Esophagus squamous epithelium (tissue), 5 donors: Measurements from ENCODE around the gene CLIC4. TPM values are rescaled to one million over a fixed set of nuclear protein-coding genes. Genes with fewer than 3 reads are reported as not detected.
A peak's percentile ranks its signal among the peaks of the same experiment; 100 is the strongest.

Source experiments
- DNase-seq: peaks from one replicate; lab custom pipeline; 2025; lab: John Stamatoyannopoulos, UW
- H3K27ac ChIP-seq, 4 donors: fragments of 200-600 bp; sonication (generic); one replicate each; pipeline ENCODE4 v1.5.1; 2016 to 2019; ENCODE audit warnings: mild to moderate bottlenecking in 1 of 4
- H3K27me3 ChIP-seq, 4 donors: fragments of 200-600 bp; sonication (generic); 1 replicate in 3 of 4; 2 replicates in 1 of 4; pipeline versions ENCODE4 v1.5.1 to v1.6.0; 2017 to 2021; ENCODE audit warnings: antibody characterized with exemption in 1 of 4
- H3K36me3 ChIP-seq, 3 donors: fragments of 200-600 bp; sonication (generic); one replicate each; pipeline ENCODE4 v1.5.1; 2016 to 2019
- H3K4me1 ChIP-seq, 3 donors: fragments of 200-600 bp; sonication (generic); one replicate each; pipeline ENCODE4 v1.5.1; 2017 to 2019
- H3K4me3 ChIP-seq, 4 donors: fragments of 200-600 bp; sonication (generic); 1 replicate in 3 of 4; 2 replicates in 1 of 4; pipeline ENCODE4 v1.5.1; 2016 to 2019; ENCODE audit warnings: mild to moderate bottlenecking in 2 of 4, moderate library complexity in 1 of 4
- H3K9me3 ChIP-seq, 3 donors: fragments of 200-600 bp; sonication (generic); one replicate each; pipeline ENCODE4 v1.5.1; 2016 to 2019
- POLR2A ChIP-seq, 4 donors: fragments of 450-650 bp; IDR thresholded peaks; one replicate each; pipeline ENCODE4 v1.6.1; 2017; ENCODE audit warnings: antibody characterized with exemption in 4 of 4, mild to moderate bottlenecking in 4 of 4, moderate library complexity in 3 of 4
- WGBS, 2 donors: methylation state at CpG; one replicate each; pipeline ENCODE4 v1.1.5; 2018; 5-methylcytosine and 5-hydroxymethylcytosine counted together
- intact Hi-C: fragments of 100-400 bp; cut with DNase I; formaldehyde crosslinking; loops from one replicate; pipeline ENCODE4 v1.15.0; 2022
- total RNA-seq, 4 donors: library from RNA; depleted of rRNA; stranded (reverse); fragments of >200 nt; gene quantifications; one replicate each; pipeline ENCODE4 v1.1.0, GENCODE V29; 2016
- TF ChIP-seq, protein P1 (sequence below), 6 experiments: fragments of 450-650 bp in 4 of 6; fragments of 200-600 bp in 2 of 6; sonication (generic) in 2 of 6; IDR thresholded peaks; one replicate each; pipeline ENCODE4 v1.5.1; 2016 to 2019; ENCODE audit warnings: antibody characterized with exemption in 6 of 6, mild to moderate bottlenecking in 4 of 6, moderate library complexity in 4 of 6
- donor health status: DM: yes; HTN: yes; CAD: no.

CLIC4 gene
- total RNA-seq, 4 donors from 2014 or later: 22.3 to 204 (median 69.0) TPM

- peaks cover 0 to 18% (median 0%) of the 10 kb centered on the region in 4 donors for H3K27me3 ChIP-seq
- H3K4me3 ChIP-seq: no peak overlapping the region
- intact Hi-C loops: loop anchor here (5.0 kb wide), 2 partner anchors 253 to 353 kb away; no protein-coding TSS in a partner anchor
- no peak for DNase-seq
- WGBS, 2 donors: 46 to 71% methylated on average over 8 to 9 of the region's 9 CpGs
- no peaks in the 10 kb centered on the region for H3K36me3 ChIP-seq
- H3K4me1 ChIP-seq: peaks cover 6 to 23% (median 9%) of the 10 kb centered on the region in 3 donors
- no peak overlapping the region for H3K27ac ChIP-seq
- TF ChIP-seq, protein P1, sequence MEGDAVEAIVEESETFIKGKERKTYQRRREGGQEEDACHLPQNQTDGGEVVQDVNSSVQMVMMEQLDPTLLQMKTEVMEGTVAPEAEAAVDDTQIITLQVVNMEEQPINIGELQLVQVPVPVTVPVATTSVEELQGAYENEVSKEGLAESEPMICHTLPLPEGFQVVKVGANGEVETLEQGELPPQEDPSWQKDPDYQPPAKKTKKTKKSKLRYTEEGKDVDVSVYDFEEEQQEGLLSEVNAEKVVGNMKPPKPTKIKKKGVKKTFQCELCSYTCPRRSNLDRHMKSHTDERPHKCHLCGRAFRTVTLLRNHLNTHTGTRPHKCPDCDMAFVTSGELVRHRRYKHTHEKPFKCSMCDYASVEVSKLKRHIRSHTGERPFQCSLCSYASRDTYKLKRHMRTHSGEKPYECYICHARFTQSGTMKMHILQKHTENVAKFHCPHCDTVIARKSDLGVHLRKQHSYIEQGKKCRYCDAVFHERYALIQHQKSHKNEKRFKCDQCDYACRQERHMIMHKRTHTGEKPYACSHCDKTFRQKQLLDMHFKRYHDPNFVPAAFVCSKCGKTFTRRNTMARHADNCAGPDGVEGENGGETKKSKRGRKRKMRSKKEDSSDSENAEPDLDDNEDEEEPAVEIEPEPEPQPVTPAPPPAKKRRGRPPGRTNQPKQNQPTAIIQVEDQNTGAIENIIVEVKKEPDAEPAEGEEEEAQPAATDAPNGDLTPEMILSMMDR (IDR thresholded peaks at IDR 0.05): peak in 3 of 6 experiments; percentile 6 to 17 (median 17)
- no peak for TF ChIP-seq POLR2A (IDR thresholded peaks at IDR 0.05)
- no peaks in the 10 kb centered on the region for H3K9me3 ChIP-seq
Observed at GRCh38 chr1:24849672-24850295, 104.5 kb downstream of the CLIC4 start.

DNA sequence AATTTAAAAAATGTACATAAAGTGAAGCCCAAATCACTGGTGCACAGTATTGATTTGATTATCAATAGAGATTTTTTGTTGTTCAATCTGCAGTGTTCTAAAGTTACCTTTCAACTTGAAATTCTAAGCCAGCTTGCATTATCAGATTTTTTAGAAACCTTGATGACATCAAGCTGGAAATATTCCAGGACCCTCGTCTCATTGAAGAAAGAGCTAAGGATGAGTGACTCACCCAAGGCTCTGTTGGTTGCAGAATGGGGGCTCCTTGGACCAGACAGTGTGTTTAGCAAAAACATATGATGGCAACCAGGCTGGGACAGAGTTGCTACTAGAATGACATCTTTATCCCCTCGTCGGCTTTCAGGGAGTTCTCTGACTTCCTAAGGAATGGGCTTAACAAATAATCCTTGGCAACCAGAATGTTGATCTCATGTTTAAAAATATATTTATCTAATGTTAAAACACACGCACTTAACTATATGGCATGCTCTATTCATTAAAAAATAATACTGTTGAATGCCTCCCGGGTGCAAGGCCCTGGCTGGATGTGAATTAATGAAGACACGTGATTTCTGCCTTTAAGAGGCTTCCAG lies 105.2 kb downstream of the CLIC4 start:
- intact Hi-C loops: no loop called here
- Histone ChIP-seq H3K27me3 (peaks cover 0 to 23% (median 0%) of the 10 kb centered on the region in 4 donors), H3K27ac (no peak overlapping the region), H3K4me3 (no peak overlapping the region), H3K4me1 (peaks cover 6 to 23% (median 9%) of the 10 kb centered on the region in 3 donors), H3K9me3 (no peaks in the 10 kb centered on the region), H3K36me3 (no peaks in the 10 kb centered on the region)
- 56 to 58% methylated on average over 6 of the region's 6 CpGs for WGBS, 2 donors
- TF ChIP-seq, protein P1 (IDR thresholded peaks at IDR 0.05): no peak
- TF ChIP-seq POLR2A (IDR thresholded peaks at IDR 0.05): no peak
- DNase-seq: no peak

GRCh38 chr1:24853649-24854048 lies 108.4 kb downstream of the CLIC4 start:
- DNase-seq: no peak
- intact Hi-C loops: no loop called here
- Histone ChIP-seq H3K4me3 (no peak overlapping the region), H3K36me3 (no peaks in the 10 kb centered on the region), H3K4me1 (peaks cover under 1 to 9% (median under 1%) of the 10 kb centered on the region in 3 donors), H3K27me3 (peaks cover 0 to 36% (median 0%) of the 10 kb centered on the region in 4 donors), H3K9me3 (no peaks in the 10 kb centered on the region), H3K27ac (no peak overlapping the region)
- WGBS, 2 donors: 66 to 67% methylated on average over 6 of the region's 6 CpGs
- TF ChIP-seq POLR2A (IDR thresholded peaks at IDR 0.05): no peak
- TF ChIP-seq, protein P1 (IDR thresholded peaks at IDR 0.05): no peak

DNA sequence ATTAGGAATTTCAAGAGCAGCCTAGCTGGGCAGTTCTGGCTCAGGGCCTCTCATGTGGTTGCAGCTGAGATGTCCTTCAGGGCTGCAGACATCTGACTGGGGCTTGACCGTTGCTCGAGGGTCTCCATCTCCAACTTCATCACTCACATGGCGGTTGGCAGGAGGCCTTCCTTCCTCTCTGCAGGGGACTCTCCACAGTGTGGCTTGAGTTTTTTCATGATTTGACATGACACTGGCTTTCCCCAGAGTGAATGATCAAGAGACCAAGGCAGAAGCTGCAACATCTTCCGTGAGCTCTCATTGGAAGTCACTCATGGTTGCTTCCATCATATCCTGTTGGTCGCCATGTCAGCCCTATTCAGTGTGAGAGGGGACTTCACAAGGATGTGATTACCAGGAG lies 110.2 kb downstream of the CLIC4 start:
- no peaks in the 10 kb centered on the region for H3K4me1 ChIP-seq
- no peak for TF ChIP-seq POLR2A (IDR thresholded peaks at IDR 0.05)
- TF ChIP-seq, protein P1 (IDR thresholded peaks at IDR 0.05): no peak
- no peak for DNase-seq
- intact Hi-C loops: no loop called here
- peaks cover 0 to 38% (median 0%) of the 10 kb centered on the region in 4 donors for H3K27me3 ChIP-seq
- no peak overlapping the region for H3K27ac ChIP-seq
- H3K4me3 ChIP-seq: no peak overlapping the region
- no peaks in the 10 kb centered on the region for H3K36me3 ChIP-seq
- 72 to 76% methylated on average over 2 to 5 of the region's 5 CpGs for WGBS, 2 donors
- H3K9me3 ChIP-seq: no peaks in the 10 kb centered on the region
